Hepatic stellate cell (primary cell): Measurements from ENCODE around the gene NPC2.
"Not testable (repeated sequence)": the region's sequence is repeated elsewhere in the genome, so short reads cannot be mapped to it uniquely, and the experiment has no call there.

ENCODE experiments used
- DNase-seq: peaks from one replicate; pipeline ENCODE4 v3.0.0; 2011; ENCODE audit warnings: low spot score

NPC2 gene

DNA sequence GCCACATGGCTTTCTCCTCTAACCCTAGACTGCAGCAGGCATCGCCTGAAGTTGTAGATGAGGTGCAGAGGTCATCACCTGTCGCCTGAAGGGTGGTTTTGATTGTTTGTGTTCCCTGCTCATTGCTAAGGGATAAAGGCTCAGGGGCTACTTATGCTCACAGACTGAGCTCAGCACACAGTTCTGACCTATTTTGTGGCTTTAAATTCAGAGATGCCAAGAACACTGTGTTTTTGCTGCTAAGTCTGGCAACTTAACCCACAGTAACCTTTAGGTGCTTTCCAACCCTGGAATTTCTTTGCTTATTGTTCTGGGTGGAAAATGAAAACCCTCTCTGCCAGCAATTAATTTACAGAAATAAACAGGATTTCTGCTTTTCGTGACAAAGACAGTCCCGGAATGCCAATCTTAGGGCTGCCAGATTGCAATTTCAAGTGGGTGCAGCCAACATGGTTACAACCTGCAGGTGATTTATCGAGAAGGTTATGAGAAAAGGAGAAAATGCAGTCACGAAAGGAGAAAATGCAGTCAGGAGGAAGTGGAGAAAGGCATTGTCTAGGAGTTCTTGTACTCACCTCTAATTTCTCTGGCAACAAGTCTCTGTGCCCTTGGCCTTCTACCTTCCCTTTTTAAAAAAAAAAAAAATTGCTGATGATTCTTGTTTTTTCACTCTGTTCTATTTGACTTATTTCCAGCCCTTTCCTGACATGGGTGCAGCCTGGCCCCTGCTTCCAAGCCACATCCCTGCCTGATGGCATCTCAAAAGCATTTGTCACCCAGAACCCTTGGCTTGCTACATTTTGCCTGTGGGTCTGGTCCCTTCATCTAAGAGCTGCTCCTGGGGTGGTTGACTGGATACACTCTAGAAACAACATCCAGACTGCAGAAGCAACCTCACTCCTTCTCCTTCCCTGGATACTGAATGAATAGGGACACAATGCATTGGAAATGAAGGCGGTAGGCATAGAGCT is 23.3 kb downstream of the NPC2 start:
- DNase-seq = no peak

DNA sequence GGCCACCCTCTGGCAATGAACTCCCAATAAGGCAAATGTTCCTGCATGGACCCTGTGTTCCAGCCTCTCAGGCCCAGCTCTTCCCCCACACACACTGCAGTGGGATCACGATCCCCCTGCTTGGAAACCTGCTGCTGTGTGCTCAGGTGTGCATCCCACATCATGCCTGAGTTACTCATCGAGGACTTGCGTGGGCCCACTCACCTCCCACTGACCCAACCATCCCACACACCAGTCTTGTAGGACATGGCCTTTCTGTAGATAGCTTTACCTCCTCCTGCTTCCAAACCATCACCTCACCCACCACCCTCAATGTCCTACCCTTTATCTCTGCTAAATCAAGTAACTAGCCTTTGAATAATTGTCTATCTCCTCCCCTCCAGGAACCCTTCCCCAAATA is 24.6 kb downstream of the NPC2 start:
- DNase-seq = no peak

DNA sequence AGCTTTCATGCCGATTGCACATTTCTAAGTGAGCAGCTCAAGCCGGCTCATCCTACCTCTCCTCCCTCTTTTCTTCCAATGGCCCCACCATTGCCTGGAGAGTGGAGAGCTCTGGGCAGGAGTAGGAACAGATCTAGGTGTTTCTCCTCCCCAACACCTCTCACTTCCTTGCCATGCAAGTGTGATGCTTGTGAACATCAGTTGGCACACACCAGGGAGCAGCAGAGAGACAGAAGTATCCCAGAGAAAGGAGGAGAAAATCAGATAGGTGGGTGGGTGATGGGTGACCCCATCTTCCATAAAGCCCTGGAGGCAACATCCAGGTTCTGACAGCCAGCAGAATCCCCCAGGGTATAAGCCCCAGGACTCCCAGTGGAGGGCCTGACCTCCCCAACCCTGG is 27.8 kb downstream of the NPC2 start:
- no peak for DNase-seq

DNA sequence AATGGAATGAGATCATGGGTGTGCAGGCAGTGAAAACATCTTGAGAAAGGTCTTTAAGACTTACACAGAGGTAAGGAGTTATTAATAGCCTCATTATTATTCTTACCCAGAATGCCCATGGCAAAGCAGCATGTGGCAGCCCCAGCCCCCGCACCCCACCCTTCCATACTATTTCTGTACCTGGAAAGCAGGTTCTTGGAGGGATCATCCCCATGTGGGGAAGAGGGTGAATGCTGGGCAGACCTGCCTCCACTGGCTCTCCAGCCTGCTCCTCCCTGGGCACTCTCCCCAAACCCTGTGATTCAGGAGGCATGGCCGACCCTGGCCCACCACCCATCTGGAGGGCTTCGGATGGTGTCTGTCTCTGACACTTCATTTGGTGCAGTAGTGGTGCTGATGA is 28.3 kb downstream of the NPC2 start:
- DNase-seq = no peak

DNA sequence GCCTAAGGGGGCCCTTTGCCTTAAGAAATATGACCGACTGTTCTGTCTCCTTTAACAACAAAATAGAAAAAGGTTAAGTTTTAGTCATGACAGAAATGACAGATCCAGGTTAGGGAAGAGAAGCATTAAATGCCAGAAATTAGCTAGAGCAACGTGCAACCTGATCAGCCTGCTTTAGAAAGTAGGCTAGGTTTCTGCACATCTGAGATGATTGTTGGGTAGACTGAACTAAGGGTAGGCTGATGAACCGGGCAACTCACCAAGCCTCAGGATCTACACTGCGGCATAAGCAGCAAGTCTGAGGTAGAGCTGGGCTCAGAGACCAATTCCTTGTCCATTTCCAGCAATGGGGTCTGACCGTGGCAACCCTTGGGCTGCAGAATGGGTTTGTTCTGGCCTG is 29.4 kb downstream of the NPC2 start:
- no peak for DNase-seq

DNA sequence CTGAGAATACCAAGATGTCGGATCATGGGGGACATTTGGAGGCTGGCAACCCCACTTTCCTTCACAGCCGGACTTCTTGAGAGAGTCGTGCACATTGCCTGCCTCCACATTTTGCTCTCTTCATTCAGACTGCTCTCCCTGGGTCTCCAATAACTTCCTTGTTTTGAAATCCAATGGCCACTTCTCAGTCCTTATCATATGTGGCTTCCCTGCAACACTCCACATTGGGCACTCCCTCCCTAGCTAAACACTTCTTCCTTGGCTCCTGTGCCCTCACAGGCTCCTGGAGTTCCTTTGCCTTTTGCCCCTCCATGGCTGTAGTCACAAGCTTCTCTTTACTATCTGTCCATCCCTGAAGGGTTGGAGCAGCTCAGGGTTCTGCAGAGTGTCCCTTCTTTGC is 30.1 kb downstream of the NPC2 start:
- DNase-seq = no peak

DNA sequence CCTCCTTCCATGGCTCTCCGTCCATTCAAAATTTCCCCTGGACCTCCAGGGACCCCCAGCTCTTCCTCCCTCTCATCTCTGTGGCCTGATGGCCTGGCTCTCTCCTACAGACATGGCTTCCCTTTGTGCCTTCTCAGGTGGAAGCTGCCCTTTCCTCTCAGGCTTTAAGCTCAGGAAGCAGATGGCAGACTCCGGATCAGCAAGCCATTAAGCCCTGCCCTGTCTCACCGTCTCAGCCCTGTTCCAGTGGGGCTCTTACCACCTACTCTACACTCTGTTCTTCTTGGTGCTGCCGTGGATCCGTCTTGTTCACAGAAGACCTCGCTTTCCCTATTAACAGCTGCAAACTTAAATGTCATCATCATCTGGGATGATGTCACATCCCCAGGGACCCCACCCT is 33.1 kb downstream of the NPC2 start:
- no peak for DNase-seq

DNA sequence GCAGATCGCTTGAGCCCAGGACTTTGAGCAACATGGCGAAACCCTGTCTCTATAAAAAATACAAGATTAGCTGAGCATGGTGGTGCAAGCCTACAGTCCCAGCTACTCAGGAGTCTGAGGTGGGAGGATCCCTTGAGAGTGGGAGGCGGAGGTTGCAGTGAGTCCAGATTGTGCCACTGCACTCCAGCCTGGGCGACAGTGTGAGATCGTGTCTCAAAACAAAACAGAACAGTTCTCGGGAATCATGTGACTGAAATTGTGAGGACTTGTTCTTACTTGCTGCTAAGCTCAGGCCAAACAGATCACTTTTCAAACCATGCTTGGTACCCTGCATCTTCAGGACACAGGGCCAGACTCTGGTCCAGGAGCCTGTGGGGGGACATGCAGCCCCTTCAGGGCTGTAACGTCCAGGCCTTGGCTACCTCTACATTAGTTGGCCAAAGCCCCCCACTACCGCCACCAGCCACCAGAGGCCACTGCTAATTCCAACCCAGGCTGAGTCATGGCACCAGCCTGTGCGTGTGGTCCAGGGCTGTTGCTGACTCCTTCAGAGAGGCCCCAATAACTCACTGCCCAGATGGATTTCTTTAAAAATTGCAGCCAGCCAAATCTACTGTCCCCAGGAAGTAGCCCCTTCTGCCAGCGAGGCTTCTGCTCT is 33.7 kb downstream of the NPC2 start:
- DNase-seq = peak; percentile 78

DNA sequence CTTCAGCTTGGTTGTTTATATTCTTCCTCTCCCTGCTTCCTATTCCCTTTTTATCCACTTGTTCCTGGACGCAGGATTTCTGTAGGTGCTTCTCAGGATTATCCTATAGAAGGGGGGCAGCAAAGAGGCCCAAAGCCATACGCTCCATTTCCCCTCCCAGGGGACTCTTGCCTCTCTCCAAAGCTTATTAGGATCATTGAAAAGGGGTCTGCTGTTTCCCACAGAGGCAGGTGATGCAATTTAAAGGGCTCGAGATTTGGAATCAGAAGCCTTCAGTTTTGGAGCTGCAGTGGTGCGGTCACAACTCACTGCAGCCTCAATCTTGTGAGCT is 35.6 kb downstream of the NPC2 start:
- no peak for DNase-seq

DNA sequence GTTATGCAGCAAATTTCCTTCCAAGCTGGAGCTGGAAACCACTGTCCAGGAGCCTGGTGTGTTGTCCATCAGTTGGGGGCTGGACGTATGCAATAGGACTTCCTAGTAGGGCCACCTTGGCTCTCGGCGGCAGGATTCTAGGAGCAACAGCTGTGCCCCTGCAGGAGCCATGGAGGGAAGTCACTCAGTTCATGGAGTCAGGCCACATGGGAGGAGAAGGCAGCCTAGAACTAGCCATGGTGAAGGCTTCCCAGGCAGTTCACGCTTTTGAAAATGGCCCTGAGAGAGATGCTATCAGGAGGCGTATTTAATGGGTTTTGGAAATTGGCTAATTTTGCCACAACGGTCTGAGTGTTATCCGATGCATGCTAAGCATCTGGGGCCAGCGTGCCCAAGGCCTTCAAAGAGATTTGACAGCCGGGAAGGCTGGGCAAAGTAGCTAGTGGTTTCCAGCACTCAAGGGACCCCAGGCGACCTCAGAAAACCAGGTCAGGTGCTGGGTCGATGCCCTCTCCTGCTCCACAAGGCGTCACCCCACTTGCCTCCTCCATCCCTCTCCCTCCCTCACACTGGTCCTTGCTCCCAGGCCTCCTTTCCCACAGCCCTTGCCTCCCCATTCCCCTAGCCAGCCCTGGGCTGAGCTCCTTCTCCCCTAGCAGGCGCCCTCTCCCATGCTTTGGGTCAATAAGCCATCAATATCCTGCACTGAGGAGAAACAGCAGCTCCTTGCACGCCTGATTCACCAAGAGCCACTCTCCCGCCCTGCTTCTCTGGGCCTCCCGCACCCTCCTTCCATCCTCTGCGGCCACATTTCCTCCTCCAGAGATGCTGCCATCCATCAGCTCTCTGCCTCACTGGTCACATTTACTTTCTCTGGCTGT is 36.2 kb downstream of the NPC2 start:
- no peak for DNase-seq

DNA sequence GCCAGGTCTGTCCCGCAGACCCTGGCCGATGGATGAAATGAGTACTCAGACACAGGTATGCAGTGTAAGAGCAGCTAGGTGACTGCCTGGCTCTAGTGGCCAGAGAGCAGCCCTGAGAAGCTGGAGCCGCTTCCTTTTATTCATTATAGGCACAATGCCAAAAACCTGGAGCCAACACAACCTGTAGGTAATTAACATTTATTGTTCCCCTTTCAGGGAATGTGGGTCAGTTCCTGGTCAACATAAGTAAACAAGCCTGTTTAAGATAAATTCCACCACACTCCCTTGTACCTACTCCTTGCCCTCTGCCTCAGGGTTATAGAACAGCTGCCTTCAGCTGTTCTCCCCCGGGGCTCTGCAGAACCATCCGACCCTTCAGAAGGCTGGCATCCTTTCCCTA is 38.7 kb downstream of the NPC2 start:
- DNase-seq = not testable (repeated sequence)

DNA sequence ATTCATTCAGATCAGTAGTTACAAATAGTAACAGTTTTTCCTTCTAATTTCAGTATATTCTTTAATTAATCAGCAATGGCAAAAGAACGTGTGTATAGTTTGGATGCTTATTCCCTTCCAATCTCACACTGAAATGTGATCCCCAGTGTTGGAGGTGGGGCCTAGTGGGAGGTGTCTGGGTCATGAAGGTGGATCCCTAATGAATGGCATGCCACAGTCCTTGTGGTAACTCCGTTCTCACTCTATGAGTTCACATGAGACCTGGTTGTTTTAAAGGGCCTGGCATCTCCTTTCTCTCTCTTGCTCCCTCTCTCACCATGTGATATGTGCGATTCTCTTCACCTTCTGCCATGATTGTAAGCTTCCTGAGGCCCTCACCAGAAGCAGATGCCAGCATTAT is 48.2 kb downstream of the NPC2 start:
- no peak for DNase-seq

DNA sequence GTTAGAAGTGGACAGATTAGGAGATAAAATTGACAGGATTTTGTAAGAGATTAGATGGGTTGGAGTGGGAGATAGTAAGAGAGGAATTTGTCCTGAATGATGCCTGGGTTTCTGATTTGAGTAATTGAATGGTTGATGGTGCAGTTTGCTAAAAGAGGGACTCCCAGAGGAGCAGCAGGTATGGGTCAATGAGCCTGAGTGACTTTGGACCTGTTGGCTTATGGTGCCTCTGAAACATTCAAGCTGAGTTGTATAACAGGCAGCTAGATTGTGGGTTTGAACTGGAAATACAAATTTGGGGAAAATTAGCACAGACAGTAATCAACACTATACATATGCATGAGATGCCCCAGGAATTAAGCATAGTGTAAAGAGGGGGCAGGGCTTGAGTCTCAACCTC is 50.3 kb downstream of the NPC2 start:
- no peak for DNase-seq

DNA sequence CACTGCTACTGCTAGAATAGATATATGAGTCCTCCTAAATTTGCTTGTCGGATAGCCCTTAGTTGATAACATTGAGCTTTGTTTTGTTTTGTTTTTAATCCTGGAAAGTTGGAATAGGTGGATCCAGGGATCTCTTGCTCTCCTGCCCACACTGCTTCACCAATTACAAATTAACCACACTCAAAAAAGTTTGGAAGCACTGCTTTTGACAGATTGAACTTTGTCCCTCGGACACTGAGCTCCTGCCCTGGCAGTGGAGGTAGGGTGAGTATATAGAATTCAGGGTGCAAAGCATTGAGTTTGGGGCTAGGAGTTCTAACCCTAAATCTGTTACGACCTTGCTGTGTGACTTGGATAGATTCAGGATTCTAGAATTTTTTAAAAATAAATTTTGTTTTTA is 52.0 kb downstream of the NPC2 start:
- no peak for DNase-seq

DNA sequence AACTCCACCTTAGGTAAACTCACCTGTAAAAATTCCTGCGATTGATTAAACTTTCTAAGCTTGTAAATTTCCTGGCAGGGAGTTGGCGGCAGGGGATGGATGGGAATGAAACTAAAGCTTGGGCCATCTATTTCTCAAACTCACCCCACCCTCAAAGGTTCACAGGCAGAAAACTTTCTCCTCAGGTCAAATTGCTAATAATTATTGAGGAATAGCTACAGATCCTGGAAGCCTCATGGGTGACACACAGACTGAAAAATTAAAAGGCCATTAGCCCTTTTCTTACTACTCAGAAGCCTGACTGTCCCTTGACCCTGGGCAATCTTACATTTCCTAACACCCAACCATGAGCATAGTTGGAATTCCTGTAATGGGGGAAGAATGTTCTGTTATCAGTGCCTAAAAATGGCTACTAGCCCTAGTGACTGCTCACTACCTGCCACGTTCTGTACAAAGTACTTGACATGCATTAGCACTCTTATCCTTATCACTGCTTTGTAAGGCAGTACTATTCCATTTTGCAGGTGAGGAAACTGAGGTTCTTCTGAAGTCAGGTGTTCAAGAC is 54.7 kb downstream of the NPC2 start:
- no peak for DNase-seq

DNA sequence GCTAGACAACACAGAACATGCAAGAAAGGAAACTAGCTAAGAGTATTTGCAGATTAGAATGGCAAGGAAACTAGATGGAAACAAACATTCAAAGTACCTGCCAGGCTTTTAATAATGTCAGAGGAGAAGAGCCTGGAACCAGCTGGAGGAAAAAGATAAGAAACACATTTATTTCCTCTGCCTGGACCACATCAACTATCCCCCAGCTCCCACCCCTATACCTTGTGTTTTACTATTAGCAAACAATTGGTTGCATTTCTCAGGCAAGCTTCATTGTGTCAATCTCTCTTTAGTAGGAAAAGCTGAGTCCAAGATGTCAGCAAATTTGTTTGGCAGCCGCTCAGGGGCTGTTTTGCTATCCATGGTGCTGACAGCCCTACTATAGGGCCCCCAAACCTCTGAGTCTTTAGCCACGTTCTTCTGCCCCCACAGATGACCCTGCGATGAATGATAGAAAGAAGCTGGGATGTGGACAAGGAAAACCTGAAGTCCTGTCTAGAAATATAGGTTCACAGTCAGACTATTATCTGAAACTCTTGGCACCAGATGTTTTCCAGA is 55.5 kb downstream of the NPC2 start:
- DNase-seq = no peak

DNA sequence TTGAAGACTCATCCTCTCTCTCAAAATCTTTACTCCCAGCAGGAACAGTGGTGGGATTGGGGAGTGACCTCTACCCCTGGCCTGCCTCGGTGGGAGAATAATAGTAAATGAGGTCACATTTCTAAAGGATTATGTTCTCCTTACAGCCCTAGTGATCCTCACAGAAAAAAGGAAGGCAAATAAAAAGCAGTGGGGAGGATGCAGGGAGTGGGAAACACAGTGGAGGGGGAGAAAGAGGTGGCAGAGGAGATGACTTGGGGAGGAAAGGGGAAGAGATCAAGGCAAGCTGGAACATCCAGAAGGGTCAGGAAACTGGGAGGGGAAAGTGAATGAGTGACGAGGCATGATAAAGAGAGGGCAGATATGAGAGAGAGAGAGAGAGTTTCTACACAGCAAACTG is 58.8 kb downstream of the NPC2 start:
- DNase-seq = no peak

DNA sequence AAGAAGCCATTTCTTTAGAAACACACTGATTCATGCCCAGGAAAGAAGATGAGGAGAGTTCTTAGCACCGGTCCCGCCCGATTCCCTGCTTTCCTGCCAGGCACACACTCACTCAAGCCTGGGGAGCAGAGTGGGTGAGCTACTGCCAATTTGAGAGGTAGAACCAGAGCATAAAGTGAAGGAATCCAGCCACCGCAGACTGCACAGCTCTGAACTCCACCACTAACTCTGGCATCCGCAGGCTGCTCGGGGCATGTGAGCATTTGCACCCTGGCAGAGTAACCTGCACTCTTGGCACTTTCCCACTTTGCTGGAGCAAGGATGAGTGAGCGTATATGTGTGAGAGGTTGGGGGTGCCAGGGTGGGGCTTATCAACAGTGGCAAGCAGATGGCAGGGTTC is 63.1 kb downstream of the NPC2 start:
- no peak for DNase-seq
